ENCODE results near the gene C14orf119.

The C14orf119 gene

DNA sequence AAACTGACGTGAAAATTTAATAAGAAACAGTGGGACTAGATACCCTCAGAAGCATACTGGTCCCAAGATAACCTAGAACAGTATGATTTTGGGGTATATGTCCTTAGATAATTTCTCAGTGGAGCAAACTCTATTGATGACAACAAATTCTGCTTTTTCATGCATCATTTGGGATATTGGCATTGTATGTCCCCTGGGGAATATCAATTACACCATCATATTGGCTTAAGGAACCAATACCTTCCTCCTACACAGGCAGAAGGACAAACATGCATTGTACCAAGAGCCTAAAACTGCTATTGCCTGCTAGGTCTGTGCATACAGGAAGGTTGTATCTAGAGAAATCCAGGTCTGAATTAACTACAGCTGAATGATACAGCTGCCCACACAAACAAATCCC lies 20.4 kb upstream of the C14orf119 start:
- DNase-seq = no peak
- Histone ChIP-seq H3K4me1 (peaks cover 14% of the 10 kb centered on the region), H3K9me3 (no peaks in the 10 kb centered on the region), H3K4me3 (ENCODE audit: low read depth, low read length) (no peak overlapping the region), H3K27me3 (no peaks in the 10 kb centered on the region), H3K36me3 (peaks cover 66% of the 10 kb centered on the region)
- TF ChIP-seq, protein P1, sequence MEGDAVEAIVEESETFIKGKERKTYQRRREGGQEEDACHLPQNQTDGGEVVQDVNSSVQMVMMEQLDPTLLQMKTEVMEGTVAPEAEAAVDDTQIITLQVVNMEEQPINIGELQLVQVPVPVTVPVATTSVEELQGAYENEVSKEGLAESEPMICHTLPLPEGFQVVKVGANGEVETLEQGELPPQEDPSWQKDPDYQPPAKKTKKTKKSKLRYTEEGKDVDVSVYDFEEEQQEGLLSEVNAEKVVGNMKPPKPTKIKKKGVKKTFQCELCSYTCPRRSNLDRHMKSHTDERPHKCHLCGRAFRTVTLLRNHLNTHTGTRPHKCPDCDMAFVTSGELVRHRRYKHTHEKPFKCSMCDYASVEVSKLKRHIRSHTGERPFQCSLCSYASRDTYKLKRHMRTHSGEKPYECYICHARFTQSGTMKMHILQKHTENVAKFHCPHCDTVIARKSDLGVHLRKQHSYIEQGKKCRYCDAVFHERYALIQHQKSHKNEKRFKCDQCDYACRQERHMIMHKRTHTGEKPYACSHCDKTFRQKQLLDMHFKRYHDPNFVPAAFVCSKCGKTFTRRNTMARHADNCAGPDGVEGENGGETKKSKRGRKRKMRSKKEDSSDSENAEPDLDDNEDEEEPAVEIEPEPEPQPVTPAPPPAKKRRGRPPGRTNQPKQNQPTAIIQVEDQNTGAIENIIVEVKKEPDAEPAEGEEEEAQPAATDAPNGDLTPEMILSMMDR (IDR thresholded peaks at IDR 0.05; ENCODE audit: low read depth, low read length) = no peak

DNA sequence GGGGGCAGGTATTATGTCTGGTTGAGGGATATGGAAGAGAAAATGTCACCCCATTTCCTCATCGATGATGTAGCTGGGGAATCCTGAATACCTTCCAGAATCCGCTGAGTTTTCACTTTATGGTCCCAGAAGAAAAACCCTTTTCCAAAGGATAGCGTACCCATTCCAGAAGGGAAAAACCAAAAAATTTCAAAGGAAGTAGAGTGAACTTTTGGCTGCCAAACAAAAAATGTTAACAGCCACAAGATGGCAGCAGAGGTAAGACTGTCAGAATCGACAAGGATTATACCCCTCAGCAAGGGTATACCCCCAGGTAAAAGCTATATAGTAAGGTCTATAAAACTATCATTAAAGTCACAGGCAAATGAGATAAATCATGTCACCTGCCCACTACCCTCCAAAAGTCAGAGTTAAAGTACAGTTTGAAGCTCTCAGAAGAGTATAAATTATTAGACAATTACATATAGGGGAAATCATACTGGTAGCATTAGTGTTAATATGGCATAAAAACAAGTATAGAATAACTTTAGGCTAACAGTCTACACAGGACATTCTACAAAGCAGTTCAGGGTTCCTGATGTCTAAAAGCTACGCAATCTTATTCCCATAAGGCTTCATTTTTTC lies 18.4 kb upstream of the C14orf119 start:
- Histone ChIP-seq H3K4me1 (peaks cover 10% of the 10 kb centered on the region), H3K9me3 (no peaks in the 10 kb centered on the region), H3K27me3 (no peaks in the 10 kb centered on the region), H3K36me3 (peaks cover 86% of the 10 kb centered on the region), H3K4me3 (ENCODE audit: low read depth, low read length) (no peak overlapping the region)
- DNase-seq = peak; percentile 44
- TF ChIP-seq, protein P1 (IDR thresholded peaks at IDR 0.05; ENCODE audit: low read depth, low read length) = peak; percentile 80

DNA sequence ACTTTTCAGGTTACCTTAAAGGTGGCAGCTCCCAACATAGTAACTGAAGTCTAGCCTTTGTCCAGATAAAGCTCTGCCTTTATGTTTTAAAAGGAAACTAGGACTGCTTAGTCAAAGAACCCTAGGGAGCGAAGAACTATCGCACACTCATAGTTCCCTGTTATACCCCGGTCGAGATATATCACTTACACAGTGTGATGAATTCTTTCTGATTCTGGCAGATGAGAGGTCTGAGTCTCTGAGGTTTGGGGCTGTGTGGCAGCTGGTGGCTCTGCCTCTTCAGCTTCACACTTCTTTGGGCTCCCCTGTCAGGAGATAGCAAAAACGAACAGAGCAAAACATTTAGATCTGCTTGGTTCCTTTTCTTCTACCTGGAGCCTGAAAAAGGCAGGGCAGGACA lies 17.3 kb upstream of the C14orf119 start:
- H3K4me3 ChIP-seq (ENCODE audit: low read depth, low read length) = no peak overlapping the region
- no peaks in the 10 kb centered on the region for H3K27me3 ChIP-seq
- TF ChIP-seq, protein P1 (IDR thresholded peaks at IDR 0.05; ENCODE audit: low read depth, low read length) = no peak
- no peaks in the 10 kb centered on the region for H3K9me3 ChIP-seq
- no peak for DNase-seq
- H3K36me3 ChIP-seq = peaks cover 83% of the 10 kb centered on the region
- H3K4me1 ChIP-seq = no peaks in the 10 kb centered on the region

DNA sequence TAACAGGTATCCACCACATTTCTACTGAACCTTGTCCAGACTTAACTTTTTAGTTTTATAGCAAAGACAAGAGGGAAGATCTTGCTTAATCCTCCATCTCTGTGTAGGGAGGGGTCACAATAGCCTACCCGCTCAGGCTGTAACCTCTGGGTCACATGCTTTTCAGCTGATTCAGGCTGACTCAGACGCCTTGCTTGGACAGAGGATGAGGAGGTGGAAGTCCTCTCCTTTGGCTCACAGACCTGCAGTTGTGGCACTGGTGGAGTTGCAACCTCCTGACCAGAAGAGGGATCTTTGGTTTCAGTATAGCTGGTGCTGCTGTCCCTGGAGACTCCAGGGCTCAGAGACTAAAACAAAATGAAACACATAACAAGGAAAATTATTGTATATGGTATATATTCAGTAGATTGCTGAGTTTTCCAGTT lies 16.6 kb upstream of the C14orf119 start:
- H3K36me3 ChIP-seq = peaks cover 84% of the 10 kb centered on the region
- TF ChIP-seq, protein P1 (IDR thresholded peaks at IDR 0.05; ENCODE audit: low read depth, low read length) = no peak
- H3K4me3 ChIP-seq (ENCODE audit: low read depth, low read length) = no peak overlapping the region
- H3K9me3 ChIP-seq = no peaks in the 10 kb centered on the region
- H3K27me3 ChIP-seq = no peaks in the 10 kb centered on the region
- no peaks in the 10 kb centered on the region for H3K4me1 ChIP-seq
- DNase-seq = no peak

DNA sequence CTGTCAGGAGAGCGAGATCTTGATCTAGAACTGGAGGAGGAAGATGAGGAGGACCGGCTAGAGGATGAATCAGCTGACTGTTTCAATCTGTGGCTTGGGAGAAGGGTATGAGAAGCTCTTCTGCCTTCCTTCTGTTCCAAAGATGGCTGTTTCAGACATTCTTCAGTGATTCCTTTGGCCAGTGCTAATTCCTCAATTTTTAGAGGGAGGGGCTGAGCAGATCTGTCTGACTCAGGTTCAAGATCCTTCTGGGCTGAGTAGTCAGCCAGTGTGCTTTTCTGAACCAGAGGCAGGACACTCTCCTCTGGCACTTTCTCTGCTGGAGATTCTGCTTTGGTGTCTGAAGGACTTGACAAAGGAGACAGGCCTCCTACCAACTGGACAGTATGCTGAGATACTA lies 15.6 kb upstream of the C14orf119 start:
- Histone ChIP-seq H3K9me3 (no peaks in the 10 kb centered on the region), H3K4me1 (no peaks in the 10 kb centered on the region), H3K27me3 (no peaks in the 10 kb centered on the region), H3K4me3 (ENCODE audit: low read depth, low read length) (no peak overlapping the region), H3K36me3 (peaks cover 86% of the 10 kb centered on the region)
- TF ChIP-seq, protein P1 (IDR thresholded peaks at IDR 0.05; ENCODE audit: low read depth, low read length) = no peak
- DNase-seq = no peak

DNA sequence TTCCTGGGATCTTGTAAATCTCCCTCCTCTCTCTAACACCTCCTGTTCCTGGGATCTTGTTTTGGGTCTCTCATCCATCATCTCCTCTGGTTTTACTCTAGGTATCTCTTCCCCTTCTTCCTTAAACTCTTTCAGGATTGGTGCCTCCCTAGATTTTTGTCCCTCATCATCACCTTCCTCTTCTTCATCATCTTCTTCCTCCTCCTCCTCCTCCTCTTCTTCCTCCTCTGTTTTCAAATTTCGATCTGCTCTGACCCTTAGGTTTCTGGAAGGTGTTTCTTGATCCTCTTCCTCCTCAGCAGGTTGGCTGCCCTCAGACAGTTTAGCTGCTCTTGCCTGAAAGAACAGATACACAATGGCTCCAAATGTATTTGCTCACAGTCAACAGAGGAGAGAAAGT lies 14.8 kb upstream of the C14orf119 start:
- no peaks in the 10 kb centered on the region for H3K4me1 ChIP-seq
- TF ChIP-seq, protein P1 (IDR thresholded peaks at IDR 0.05; ENCODE audit: low read depth, low read length) = no peak
- H3K36me3 ChIP-seq = peaks cover 90% of the 10 kb centered on the region
- no peak overlapping the region for H3K4me3 ChIP-seq (ENCODE audit: low read depth, low read length)
- no peaks in the 10 kb centered on the region for H3K9me3 ChIP-seq
- no peaks in the 10 kb centered on the region for H3K27me3 ChIP-seq
- DNase-seq = no peak

Data from BE2C (cell line).